Esophagus muscularis mucosa (tissue), 4 donors: ENCODE results near the gene MPP3. TPM values are rescaled to one million over a fixed set of nuclear protein-coding genes. Genes with fewer than 3 reads are reported as not detected.

Experiments used
- DNase-seq: peaks from one replicate; pipeline ENCODE4 v3.0.0-alpha.2; 2017; ENCODE audit errors: extremely low spot score
- H3K27ac ChIP-seq, 4 donors: fragments of 200-600 bp; sonication (generic); replicated peaks in 1 of 4; 1 replicate in 3 of 4; 2 replicates in 1 of 4; pipeline ENCODE4 v1.5.1; 2016 to 2019; ENCODE audit warnings: mild to moderate bottlenecking in 1 of 4
- H3K27me3 ChIP-seq, 4 donors: fragments of 200-600 bp; sonication (generic); one replicate each; pipeline versions ENCODE4 v1.5.1 to v1.6.0; 2016 to 2019
- H3K36me3 ChIP-seq, 4 donors: fragments of 200-600 bp; sonication (generic); one replicate each; pipeline ENCODE4 v1.5.1; 2016 to 2019
- H3K4me1 ChIP-seq, 4 donors: fragments of 200-600 bp; sonication (generic); one replicate each; pipeline ENCODE4 v1.5.1; 2016 to 2019
- H3K4me3 ChIP-seq, 4 donors: fragments of 200-600 bp; sonication (generic); 1 replicate in 2 of 4; 2 replicates in 2 of 4; pipeline ENCODE4 v1.5.1; 2016 to 2019; ENCODE audit warnings: mild to moderate bottlenecking in 4 of 4, moderate library complexity in 1 of 4
- H3K9me3 ChIP-seq, 4 donors: fragments of 200-600 bp; sonication (generic); 1 replicate in 3 of 4; 2 replicates in 1 of 4; pipeline ENCODE4 v1.5.1; 2016 to 2019
- CTCF ChIP-seq, 3 experiments: fragments of 200-600 bp in 2 of 3; fragments of 450-650 bp in 1 of 3; sonication (generic) in 2 of 3; IDR thresholded peaks; one replicate each; pipeline ENCODE4 v1.5.1; 2017 to 2019; ENCODE audit warnings: antibody characterized with exemption in 3 of 3, mild to moderate bottlenecking in 2 of 3, moderate library complexity in 1 of 3
- EP300 ChIP-seq: sonication (generic); formaldehyde crosslinking; IDR thresholded peaks from one replicate; pipeline ENCODE4 v1.6.1; 2017; ENCODE audit warnings: antibody characterized with exemption
- POLR2A ChIP-seq: fragments of 450-650 bp; IDR thresholded peaks from one replicate; pipeline ENCODE4 v1.6.1; 2017; ENCODE audit warnings: antibody characterized with exemption, moderate library complexity, mild to moderate bottlenecking, low read depth
- POLR2AphosphoS5 ChIP-seq, 2 donors: sonication (generic); formaldehyde crosslinking; IDR thresholded peaks; one replicate each; pipeline ENCODE4 v1.6.1; 2017; ENCODE audit warnings: antibody characterized with exemption in 2 of 2
- WGBS: methylation state at CpG from one replicate; pipeline ENCODE4 v1.1.5; 2018; 5-methylcytosine and 5-hydroxymethylcytosine counted together
- intact Hi-C: fragments of 100-400 bp; cut with DNase I; formaldehyde crosslinking; loops from one replicate; pipeline ENCODE4 v1.15.1; 2023
- total RNA-seq, 4 donors: library from RNA; depleted of rRNA; stranded (reverse); fragments of >200 nt; gene quantifications; one replicate each; pipeline versions ENCODE4 v1.1.0 to v1.2.1, GENCODE V29; 2016

MPP3 gene
- total RNA-seq, 4 donors from 2014 or later: 5.0 to 9.9 (median 6.2) TPM

DNA sequence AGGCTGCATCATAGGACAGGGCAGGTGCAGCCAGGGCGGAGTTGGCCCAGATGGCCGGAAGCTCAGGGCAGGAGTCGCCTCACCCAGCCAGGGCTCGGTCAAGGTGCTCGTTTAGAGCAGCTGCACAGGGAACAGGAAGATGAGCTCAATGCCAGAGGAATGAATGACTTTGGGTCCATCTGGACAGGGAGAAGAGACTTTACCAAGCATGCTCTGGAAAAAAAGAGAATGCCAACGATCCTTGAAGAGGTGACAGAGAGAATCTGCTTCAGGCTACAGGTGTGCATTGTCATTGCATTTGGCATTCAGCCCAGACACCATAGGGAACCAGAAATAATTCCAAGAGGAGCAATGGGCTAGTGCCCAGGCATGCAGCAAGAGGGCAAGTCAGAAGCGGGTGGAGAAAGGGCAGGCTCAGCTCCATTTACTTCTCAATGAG, 6.7 kb upstream of the MPP3 start:
- Histone ChIP-seq H3K9me3 (no peaks in the 10 kb centered on the region), H3K4me3 (no peak overlapping the region), H3K27ac (no peak overlapping the region), H3K27me3 (no peaks in the 10 kb centered on the region), H3K4me1 (peaks cover 0 to 30% (median 24%) of the 10 kb centered on the region in 4 donors), H3K36me3 (no peaks in the 10 kb centered on the region)
- DNase-seq: no peak
- 43% methylated on average over 7 of the region's 7 CpGs for WGBS
- intact Hi-C loops: no loop called here
- TF ChIP-seq POLR2AphosphoS5 (IDR thresholded peaks at IDR 0.05) (no peak), CTCF (IDR thresholded peaks at IDR 0.05) (no peak), POLR2A (no peak), EP300 (no peak)

DNA sequence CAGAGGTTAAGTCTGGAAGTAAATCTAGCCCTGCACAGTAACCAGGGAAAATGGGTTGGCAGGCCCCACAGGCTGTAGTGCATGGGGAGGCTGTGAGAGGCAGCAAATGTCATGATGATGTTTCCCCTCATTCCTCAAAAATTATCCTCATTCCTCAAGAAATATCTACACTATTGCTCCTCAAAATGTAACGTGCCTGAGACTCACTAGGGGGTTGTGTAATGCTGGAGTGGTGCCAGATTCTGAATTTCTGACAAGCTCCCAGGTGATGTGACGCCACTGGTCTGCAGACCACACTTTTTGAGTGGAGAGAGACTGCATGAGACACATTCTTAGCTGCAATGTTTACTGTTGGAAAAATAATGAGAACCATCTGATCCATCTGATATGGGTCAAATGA, 1.2 kb upstream of the MPP3 start:
- peaks cover 0 to 25% (median 14%) of the 10 kb centered on the region in 4 donors for H3K36me3 ChIP-seq
- intact Hi-C loops: loop anchor here (5.0 kb wide), 1 partner anchor 52 kb away; the partner anchor contains the start of gene CFAP97D1
- H3K27me3 ChIP-seq: no peaks in the 10 kb centered on the region
- H3K27ac ChIP-seq: peak overlapping the region in 1 of 4 donors; percentile 2
- DNase-seq: no peak
- H3K4me1 ChIP-seq: peaks cover 20 to 28% (median 23%) of the 10 kb centered on the region in 4 donors
- TF ChIP-seq EP300: no peak
- TF ChIP-seq POLR2A: no peak
- no peak for TF ChIP-seq POLR2AphosphoS5 (IDR thresholded peaks at IDR 0.05)
- TF ChIP-seq CTCF (IDR thresholded peaks at IDR 0.05): no peak
- no peaks in the 10 kb centered on the region for H3K9me3 ChIP-seq
- H3K4me3 ChIP-seq: peak overlapping the region in 1 of 4 donors; percentile 96
- WGBS: 63% methylated on average over 2 of the region's 2 CpGs

- Histone ChIP-seq H3K27ac (peak overlapping the region; percentile 73 to 81 (median 78)), H3K4me3 (peak overlapping the region; percentile 74 to 96 (median 90)), H3K9me3 (no peaks in the 10 kb centered on the region), H3K36me3 (peaks cover 0 to 42% (median 29%) of the 10 kb centered on the region in 4 donors), H3K4me1 (peaks cover 20 to 28% (median 24%) of the 10 kb centered on the region in 4 donors), H3K27me3 (no peaks in the 10 kb centered on the region)
- intact Hi-C loops: loop anchor here (5.0 kb wide), 1 partner anchor 50 kb away; the partner anchor contains the start of gene CFAP97D1
- no peak for TF ChIP-seq POLR2AphosphoS5 (IDR thresholded peaks at IDR 0.05)
- TF ChIP-seq POLR2A: no peak
- TF ChIP-seq CTCF (IDR thresholded peaks at IDR 0.05): no peak
- TF ChIP-seq EP300: no peak
- 50% methylated on average over 5 of the region's 51 CpGs for WGBS
- DNase-seq: no peak
Observed at GRCh38 chr17:43832168-43832975, 574 bp downstream of the MPP3 start.

DNA sequence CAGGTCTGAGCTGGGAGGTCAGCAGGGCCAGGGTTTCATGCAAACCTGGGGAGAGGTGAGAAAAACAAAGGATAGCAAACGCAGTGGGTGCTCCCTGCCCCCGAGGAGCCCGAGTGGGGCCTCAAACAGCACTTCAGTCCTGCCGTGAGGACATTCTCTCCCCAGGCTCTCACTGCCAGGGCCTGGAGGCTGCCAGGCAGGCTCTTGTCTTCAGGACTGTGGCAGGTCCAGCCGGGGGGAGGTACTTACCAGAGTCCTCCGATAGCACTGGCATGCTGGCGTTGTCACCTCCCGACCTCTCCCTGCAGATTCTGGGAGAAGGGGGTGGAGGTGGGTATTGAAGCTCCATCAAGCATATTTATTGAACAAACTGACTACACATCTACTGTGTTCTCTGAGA, 1.3 kb downstream of the MPP3 start:
- H3K4me1 ChIP-seq: peaks cover 20 to 28% (median 24%) of the 10 kb centered on the region in 4 donors
- no peak overlapping the region for H3K27ac ChIP-seq

More for the DNA sequence above, 1.3 kb downstream of the MPP3 start:
- no peak for DNase-seq
- Histone ChIP-seq H3K9me3 (no peaks in the 10 kb centered on the region), H3K36me3 (peaks cover 0 to 48% (median 34%) of the 10 kb centered on the region in 4 donors), H3K27me3 (no peaks in the 10 kb centered on the region), H3K4me3 (no peak overlapping the region)
- intact Hi-C loops: loop anchor here (5.0 kb wide), 1 partner anchor 49 kb away; the partner anchor contains the start of gene CFAP97D1
- WGBS: 84% methylated on average over 8 of the region's 8 CpGs
- no peak for TF ChIP-seq CTCF (IDR thresholded peaks at IDR 0.05)
- TF ChIP-seq POLR2AphosphoS5 (IDR thresholded peaks at IDR 0.05): no peak
- no peak for TF ChIP-seq POLR2A
- TF ChIP-seq EP300: no peak
